Transverse colon (tissue), 3 donors: Measurements from ENCODE around the gene ATP1B4.

ENCODE experiments used
- CTCF ChIP-seq, 5 experiments: fragments of 200-600 bp in 3 of 5; fragments of 450-650 bp in 2 of 5; sonication (generic) in 3 of 5; IDR thresholded peaks; 1 replicate in 2 of 5; 2 replicates in 3 of 5; pipeline ENCODE4 v1.5.1; 2016 to 2017; ENCODE audit warnings: antibody characterized with exemption in 5 of 5, inconsistent platforms in 3 of 5, mild to moderate bottlenecking in 2 of 5, moderate library complexity in 1 of 5
- EP300 ChIP-seq: sonication (generic); formaldehyde crosslinking; IDR thresholded peaks from one replicate; pipeline ENCODE4 v1.6.1; 2017; ENCODE audit warnings: antibody characterized with exemption, low read depth
- POLR2A ChIP-seq: fragments of 450-650 bp; IDR thresholded peaks from one replicate; pipeline ENCODE4 v1.6.1; 2016; ENCODE audit warnings: antibody characterized with exemption, mild to moderate bottlenecking, moderate library complexity

GRCh38 chrX:120365968-120366367, 4.1 kb downstream of the ATP1B4 start:
- no peak for TF ChIP-seq CTCF (IDR thresholded peaks at IDR 0.05)
- TF ChIP-seq POLR2A = no peak
- TF ChIP-seq EP300 = no peak
